Neural cell (in vitro differentiated cells): Measurements from ENCODE around the gene NSMF.
"Not testable (repeated sequence)": the region's sequence is repeated elsewhere in the genome, so short reads cannot be mapped to it uniquely, and the experiment has no call there.

ENCODE experiments used
- EP300 ChIP-seq: fragments of 450-650 bp; conservative IDR thresholded peaks from 2 replicates; pipeline ENCODE4 v1.6.1; 2014; ENCODE audit warnings: antibody characterized with exemption, mild to moderate bottlenecking, moderate library complexity; ENCODE audit not compliant: poor library complexity, severe bottlenecking
- RAD21 ChIP-seq: fragments of 450-650 bp; conservative IDR thresholded peaks from 2 replicates; pipeline ENCODE4 v1.6.1; 2014; ENCODE audit warnings: antibody characterized with exemption, mild to moderate bottlenecking, moderate library complexity
- TF ChIP-seq, protein P1 (sequence below): fragments of 450-650 bp; IDR thresholded peaks from 2 replicates; pipeline ENCODE4 v1.5.1; 2014; ENCODE audit warnings: antibody characterized with exemption, mild to moderate bottlenecking, moderate library complexity; ENCODE audit not compliant: poor library complexity, severe bottlenecking
- TF ChIP-seq, protein P2 (sequence below): IDR thresholded peaks from 2 replicates; pipeline ENCODE4 v1.6.1; 2012; ENCODE audit warnings: borderline replicate concordance

DNA sequence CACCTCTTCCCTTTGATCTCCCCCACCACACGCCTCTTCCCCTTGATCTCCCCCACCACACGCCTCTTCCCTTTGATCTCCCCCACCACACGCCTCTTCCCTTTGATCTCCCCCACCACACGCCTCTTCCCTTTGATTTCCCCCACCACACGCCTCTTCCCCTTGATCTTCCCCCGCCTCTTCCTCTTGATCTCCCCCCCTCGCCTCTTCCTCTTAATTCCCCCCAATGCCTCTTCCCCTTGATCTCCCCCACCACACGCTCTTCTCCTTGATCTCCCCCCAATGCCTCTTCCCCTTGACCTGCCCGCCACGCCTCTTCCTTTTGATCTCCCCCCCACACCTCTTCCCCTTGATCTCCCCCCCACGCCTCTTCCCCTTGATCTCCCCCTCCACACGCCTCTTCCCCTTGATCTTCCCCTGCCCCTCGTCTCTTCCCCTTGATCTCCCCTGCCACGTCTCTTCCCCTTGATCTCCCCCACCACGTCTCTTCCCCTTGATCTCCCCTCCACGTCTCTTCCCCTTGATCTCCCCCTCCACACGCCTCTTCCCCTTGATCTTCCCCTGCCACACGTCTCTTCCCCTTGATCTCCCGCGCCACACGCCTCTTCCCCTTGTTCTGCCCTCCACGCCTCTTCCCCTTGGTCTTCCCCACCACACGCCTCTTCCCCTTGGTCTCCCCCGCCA lies 8.5 kb downstream of the NSMF start:
- TF ChIP-seq, protein P1, sequence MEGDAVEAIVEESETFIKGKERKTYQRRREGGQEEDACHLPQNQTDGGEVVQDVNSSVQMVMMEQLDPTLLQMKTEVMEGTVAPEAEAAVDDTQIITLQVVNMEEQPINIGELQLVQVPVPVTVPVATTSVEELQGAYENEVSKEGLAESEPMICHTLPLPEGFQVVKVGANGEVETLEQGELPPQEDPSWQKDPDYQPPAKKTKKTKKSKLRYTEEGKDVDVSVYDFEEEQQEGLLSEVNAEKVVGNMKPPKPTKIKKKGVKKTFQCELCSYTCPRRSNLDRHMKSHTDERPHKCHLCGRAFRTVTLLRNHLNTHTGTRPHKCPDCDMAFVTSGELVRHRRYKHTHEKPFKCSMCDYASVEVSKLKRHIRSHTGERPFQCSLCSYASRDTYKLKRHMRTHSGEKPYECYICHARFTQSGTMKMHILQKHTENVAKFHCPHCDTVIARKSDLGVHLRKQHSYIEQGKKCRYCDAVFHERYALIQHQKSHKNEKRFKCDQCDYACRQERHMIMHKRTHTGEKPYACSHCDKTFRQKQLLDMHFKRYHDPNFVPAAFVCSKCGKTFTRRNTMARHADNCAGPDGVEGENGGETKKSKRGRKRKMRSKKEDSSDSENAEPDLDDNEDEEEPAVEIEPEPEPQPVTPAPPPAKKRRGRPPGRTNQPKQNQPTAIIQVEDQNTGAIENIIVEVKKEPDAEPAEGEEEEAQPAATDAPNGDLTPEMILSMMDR, result not testable (repeated sequence)
- TF ChIP-seq EP300, RAD21: not testable (repeated sequence)
- TF ChIP-seq, protein P2, sequence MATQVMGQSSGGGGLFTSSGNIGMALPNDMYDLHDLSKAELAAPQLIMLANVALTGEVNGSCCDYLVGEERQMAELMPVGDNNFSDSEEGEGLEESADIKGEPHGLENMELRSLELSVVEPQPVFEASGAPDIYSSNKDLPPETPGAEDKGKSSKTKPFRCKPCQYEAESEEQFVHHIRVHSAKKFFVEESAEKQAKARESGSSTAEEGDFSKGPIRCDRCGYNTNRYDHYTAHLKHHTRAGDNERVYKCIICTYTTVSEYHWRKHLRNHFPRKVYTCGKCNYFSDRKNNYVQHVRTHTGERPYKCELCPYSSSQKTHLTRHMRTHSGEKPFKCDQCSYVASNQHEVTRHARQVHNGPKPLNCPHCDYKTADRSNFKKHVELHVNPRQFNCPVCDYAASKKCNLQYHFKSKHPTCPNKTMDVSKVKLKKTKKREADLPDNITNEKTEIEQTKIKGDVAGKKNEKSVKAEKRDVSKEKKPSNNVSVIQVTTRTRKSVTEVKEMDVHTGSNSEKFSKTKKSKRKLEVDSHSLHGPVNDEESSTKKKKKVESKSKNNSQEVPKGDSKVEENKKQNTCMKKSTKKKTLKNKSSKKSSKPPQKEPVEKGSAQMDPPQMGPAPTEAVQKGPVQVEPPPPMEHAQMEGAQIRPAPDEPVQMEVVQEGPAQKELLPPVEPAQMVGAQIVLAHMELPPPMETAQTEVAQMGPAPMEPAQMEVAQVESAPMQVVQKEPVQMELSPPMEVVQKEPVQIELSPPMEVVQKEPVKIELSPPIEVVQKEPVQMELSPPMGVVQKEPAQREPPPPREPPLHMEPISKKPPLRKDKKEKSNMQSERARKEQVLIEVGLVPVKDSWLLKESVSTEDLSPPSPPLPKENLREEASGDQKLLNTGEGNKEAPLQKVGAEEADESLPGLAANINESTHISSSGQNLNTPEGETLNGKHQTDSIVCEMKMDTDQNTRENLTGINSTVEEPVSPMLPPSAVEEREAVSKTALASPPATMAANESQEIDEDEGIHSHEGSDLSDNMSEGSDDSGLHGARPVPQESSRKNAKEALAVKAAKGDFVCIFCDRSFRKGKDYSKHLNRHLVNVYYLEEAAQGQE, result not testable (repeated sequence)
